ENCODE measurements around the gene NSG1.

NSG1 gene

DNA sequence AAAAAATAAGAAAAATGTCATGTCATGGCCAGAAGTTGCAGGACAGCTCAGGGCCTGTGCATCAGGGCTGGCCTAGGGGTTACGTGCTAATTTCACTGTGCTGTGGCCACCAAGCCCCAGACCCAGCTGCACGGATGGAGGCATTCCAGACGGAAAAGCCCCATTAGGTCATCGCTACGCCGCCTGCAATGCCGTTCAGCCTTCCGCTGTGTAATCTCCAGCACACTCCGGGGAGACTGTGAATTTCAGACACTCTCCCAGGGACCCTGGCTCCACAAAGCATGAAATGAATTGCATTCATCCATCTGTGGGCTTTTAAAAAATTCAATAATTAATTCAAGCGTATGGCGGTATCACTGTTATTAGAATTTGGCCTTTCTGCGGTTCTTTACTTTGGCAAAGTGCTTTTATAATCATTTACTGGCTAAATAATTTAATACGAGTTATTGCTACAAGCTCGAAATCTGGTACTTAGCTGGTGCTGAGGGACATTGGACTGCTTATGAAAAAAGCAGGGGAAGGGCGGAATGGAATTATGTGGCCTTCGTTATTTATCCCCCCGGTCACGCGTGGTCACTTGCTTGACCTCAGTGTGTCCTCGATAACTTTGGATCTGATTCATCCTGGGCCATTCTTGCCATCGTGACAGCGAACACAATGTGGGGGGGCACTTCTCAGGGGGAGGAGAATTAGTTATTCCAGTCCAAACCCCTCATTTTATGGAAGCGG is 9.0 kb upstream of the NSG1 start:
- H3K23ac ChIP-seq (ENCODE audit: low read length): no peak overlapping the region
- H3K4me3 ChIP-seq (ENCODE audit: low read length): no peak overlapping the region
- H3K18ac ChIP-seq (ENCODE audit: low read length): no peak overlapping the region
- no peak overlapping the region for H4K8ac ChIP-seq (ENCODE audit: low read depth, low read length)
- DNase-seq: no peak
- no peak overlapping the region for H3K56ac ChIP-seq (ENCODE audit: low read length)
- no peak overlapping the region for H2BK15ac ChIP-seq (replicated peaks; ENCODE audit: low read depth)
- no peaks in the 10 kb centered on the region for H3K27me3 ChIP-seq (ENCODE audit: insufficient read depth, low read length, poor library complexity)
- no peaks in the 10 kb centered on the region for H3K79me2 ChIP-seq (ENCODE audit: control insufficient read depth, insufficient read depth, low read length)
- no CpG with 5 or more reads among the region's 23 CpGs for whole genome bisulfite sequencing (ENCODE audit: extremely low coverage, insufficient coverage, low lambda C conversion rate)
- H2BK5ac ChIP-seq (ENCODE audit: low read length): no peak overlapping the region
- H3K27ac ChIP-seq (ENCODE audit: low read depth, low read length): no peak overlapping the region
- H3K4me2 ChIP-seq (ENCODE audit: low read length): no peak overlapping the region
- H3K4me1 ChIP-seq (ENCODE audit: control insufficient read depth, low read depth, low read length): no peaks in the 10 kb centered on the region
- H2BK120ac ChIP-seq (ENCODE audit: low read depth, low read length): no peak overlapping the region
- no peak overlapping the region for H2AK5ac ChIP-seq (ENCODE audit: low read length)
- no peak overlapping the region for H3K9ac ChIP-seq (ENCODE audit: low read length)
- H3K36me3 ChIP-seq (ENCODE audit: control insufficient read depth, insufficient read depth, low read length): no peaks in the 10 kb centered on the region
- H3K4ac ChIP-seq (ENCODE audit: low read depth, low read length): no peak overlapping the region
- H3K79me1 ChIP-seq (ENCODE audit: low read length): no peaks in the 10 kb centered on the region
- no peak overlapping the region for H4K5ac ChIP-seq (ENCODE audit: low read length)

GRCh38 chr4:4379540-4380087 is 7.3 kb upstream of the NSG1 start:
- H3K23ac ChIP-seq (ENCODE audit: low read length): no peak overlapping the region
- no peak overlapping the region for H2BK120ac ChIP-seq (ENCODE audit: low read depth, low read length)
- no peak overlapping the region for H2BK5ac ChIP-seq (ENCODE audit: low read length)
- H3K18ac ChIP-seq (ENCODE audit: low read length): no peak overlapping the region
- no peak overlapping the region for H3K4ac ChIP-seq (ENCODE audit: low read depth, low read length)
- no peak overlapping the region for H3K56ac ChIP-seq (ENCODE audit: low read length)
- H3K4me3 ChIP-seq (ENCODE audit: low read length): no peak overlapping the region
- H3K4me1 ChIP-seq (ENCODE audit: control insufficient read depth, low read depth, low read length): no peaks in the 10 kb centered on the region
- no peak overlapping the region for H2AK5ac ChIP-seq (ENCODE audit: low read length)
- H4K5ac ChIP-seq (ENCODE audit: low read length): no peak overlapping the region
- no peak for DNase-seq
- H3K36me3 ChIP-seq (ENCODE audit: control insufficient read depth, insufficient read depth, low read length): no peaks in the 10 kb centered on the region
- H2BK15ac ChIP-seq (replicated peaks; ENCODE audit: low read depth): no peak overlapping the region
- no peak overlapping the region for H3K27ac ChIP-seq (ENCODE audit: low read depth, low read length)
- no CpG with 5 or more reads among the region's 6 CpGs for WGBS (ENCODE audit: extremely low coverage, insufficient coverage, low lambda C conversion rate)
- H3K79me2 ChIP-seq (ENCODE audit: control insufficient read depth, insufficient read depth, low read length): no peaks in the 10 kb centered on the region
- H3K27me3 ChIP-seq (ENCODE audit: insufficient read depth, low read length, poor library complexity): no peaks in the 10 kb centered on the region
- no peaks in the 10 kb centered on the region for H3K79me1 ChIP-seq (ENCODE audit: low read length)
- no peak overlapping the region for H4K8ac ChIP-seq (ENCODE audit: low read depth, low read length)
- H3K9ac ChIP-seq (ENCODE audit: low read length): no peak overlapping the region
- H3K4me2 ChIP-seq (ENCODE audit: low read length): no peak overlapping the region

DNA sequence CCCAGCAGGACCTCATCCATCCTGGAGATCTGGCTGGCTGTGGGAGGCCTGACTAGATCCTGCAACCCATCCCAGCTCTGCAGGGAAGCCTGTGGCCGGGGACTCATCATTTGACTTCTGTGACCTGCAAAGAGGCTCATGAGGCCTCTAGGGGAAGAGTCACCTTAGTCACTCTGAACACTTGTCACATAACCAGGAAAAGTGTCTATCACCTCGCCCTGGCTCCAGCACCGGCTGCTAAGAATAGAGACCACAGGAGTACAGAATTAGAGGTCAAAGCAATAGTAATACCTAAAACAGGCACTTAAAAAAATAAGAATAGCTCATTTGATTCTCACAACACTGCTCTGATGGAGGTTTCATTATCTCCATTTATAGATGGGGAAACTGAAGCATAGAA is 3.8 kb upstream of the NSG1 start:
- WGBS (ENCODE audit: extremely low coverage, insufficient coverage, low lambda C conversion rate): no CpG with 5 or more reads among the region's 3 CpGs
- no peak overlapping the region for H2BK5ac ChIP-seq (ENCODE audit: low read length)
- no peak overlapping the region for H4K5ac ChIP-seq (ENCODE audit: low read length)
- DNase-seq: no peak
- no peak overlapping the region for H3K23ac ChIP-seq (ENCODE audit: low read length)
- H3K4me3 ChIP-seq (ENCODE audit: low read length): no peak overlapping the region
- H3K36me3 ChIP-seq (ENCODE audit: control insufficient read depth, insufficient read depth, low read length): no peaks in the 10 kb centered on the region
- no peak overlapping the region for H3K18ac ChIP-seq (ENCODE audit: low read length)
- H2BK15ac ChIP-seq (replicated peaks; ENCODE audit: low read depth): no peak overlapping the region
- no peak overlapping the region for H3K4ac ChIP-seq (ENCODE audit: low read depth, low read length)
- H4K8ac ChIP-seq (ENCODE audit: low read depth, low read length): no peak overlapping the region
- H3K79me1 ChIP-seq (ENCODE audit: low read length): no peaks in the 10 kb centered on the region
- no peak overlapping the region for H3K56ac ChIP-seq (ENCODE audit: low read length)
- H2AK5ac ChIP-seq (ENCODE audit: low read length): no peak overlapping the region
- no peaks in the 10 kb centered on the region for H3K4me1 ChIP-seq (ENCODE audit: control insufficient read depth, low read depth, low read length)
- H3K79me2 ChIP-seq (ENCODE audit: control insufficient read depth, insufficient read depth, low read length): no peaks in the 10 kb centered on the region
- no peak overlapping the region for H3K9ac ChIP-seq (ENCODE audit: low read length)
- H3K27me3 ChIP-seq (ENCODE audit: insufficient read depth, low read length, poor library complexity): peaks cover 17% of the 10 kb centered on the region
- no peak overlapping the region for H2BK120ac ChIP-seq (ENCODE audit: low read depth, low read length)
- no peak overlapping the region for H3K27ac ChIP-seq (ENCODE audit: low read depth, low read length)
- H3K4me2 ChIP-seq (ENCODE audit: low read length): no peak overlapping the region

- Histone ChIP-seq H3K23ac (ENCODE audit: low read length) (no peak overlapping the region), H3K9ac (ENCODE audit: low read length) (no peak overlapping the region), H2BK15ac (replicated peaks; ENCODE audit: low read depth) (no peak overlapping the region), H2BK5ac (ENCODE audit: low read length) (no peak overlapping the region), H2BK120ac (ENCODE audit: low read depth, low read length) (no peak overlapping the region), H3K4me2 (ENCODE audit: low read length) (no peak overlapping the region), H3K27ac (ENCODE audit: low read depth, low read length) (no peak overlapping the region), H3K4me1 (ENCODE audit: control insufficient read depth, low read depth, low read length) (no peaks in the 10 kb centered on the region), H3K4me3 (ENCODE audit: low read length) (no peak overlapping the region), H3K36me3 (ENCODE audit: control insufficient read depth, insufficient read depth, low read length) (no peaks in the 10 kb centered on the region), H3K18ac (ENCODE audit: low read length) (no peak overlapping the region), H3K56ac (ENCODE audit: low read length) (no peak overlapping the region), H3K79me1 (ENCODE audit: low read length) (no peaks in the 10 kb centered on the region), H2AK5ac (ENCODE audit: low read length) (no peak overlapping the region), H4K8ac (ENCODE audit: low read depth, low read length) (no peak overlapping the region), H3K4ac (ENCODE audit: low read depth, low read length) (no peak overlapping the region), H3K79me2 (ENCODE audit: control insufficient read depth, insufficient read depth, low read length) (no peaks in the 10 kb centered on the region), H4K5ac (ENCODE audit: low read length) (no peak overlapping the region), H3K27me3 (ENCODE audit: insufficient read depth, low read length, poor library complexity) (peaks cover 18% of the 10 kb centered on the region)
- peak; percentile 85 for DNase-seq
- WGBS (ENCODE audit: extremely low coverage, insufficient coverage, low lambda C conversion rate): no CpG with 5 or more reads among the region's 5 CpGs
Measured at GRCh38 chr4:4384837-4385236, 2.1 kb upstream of the NSG1 start.

GRCh38 chr4:4385729-4386295 is 1.1 kb upstream of the NSG1 start:
- Histone ChIP-seq H2BK5ac (ENCODE audit: low read length) (no peak overlapping the region), H3K79me2 (ENCODE audit: control insufficient read depth, insufficient read depth, low read length) (no peaks in the 10 kb centered on the region), H3K27me3 (ENCODE audit: insufficient read depth, low read length, poor library complexity) (peaks cover 18% of the 10 kb centered on the region), H3K79me1 (ENCODE audit: low read length) (no peaks in the 10 kb centered on the region), H3K27ac (ENCODE audit: low read depth, low read length) (no peak overlapping the region), H2AK5ac (ENCODE audit: low read length) (no peak overlapping the region), H2BK120ac (ENCODE audit: low read depth, low read length) (no peak overlapping the region), H2BK15ac (replicated peaks; ENCODE audit: low read depth) (no peak overlapping the region), H4K8ac (ENCODE audit: low read depth, low read length) (no peak overlapping the region), H3K4me2 (ENCODE audit: low read length) (peak overlapping the region; percentile 75), H3K4ac (ENCODE audit: low read depth, low read length) (no peak overlapping the region), H3K56ac (ENCODE audit: low read length) (no peak overlapping the region), H3K23ac (ENCODE audit: low read length) (no peak overlapping the region), H4K5ac (ENCODE audit: low read length) (no peak overlapping the region), H3K4me1 (ENCODE audit: control insufficient read depth, low read depth, low read length) (no peaks in the 10 kb centered on the region), H3K18ac (ENCODE audit: low read length) (no peak overlapping the region), H3K4me3 (ENCODE audit: low read length) (no peak overlapping the region), H3K9ac (ENCODE audit: low read length) (no peak overlapping the region), H3K36me3 (ENCODE audit: control insufficient read depth, insufficient read depth, low read length) (no peaks in the 10 kb centered on the region)
- WGBS (ENCODE audit: extremely low coverage, insufficient coverage, low lambda C conversion rate): no CpG with 5 or more reads among the region's 38 CpGs
- DNase-seq: no peak
